Measurements from ENCODE around the gene AFAP1.

Gene AFAP1

GRCh38 chr4:7774301-7775294, 165.1 kb downstream of the AFAP1 start:
- in situ Hi-C loops (cut with MboI; ENCODE audit: low sequenced_read_pairs): no loop called here
- H3K36me3 ChIP-seq (replicated peaks): peaks cover 12% of the 10 kb centered on the region
- no peaks in the 10 kb centered on the region for H3K27me3 ChIP-seq (ENCODE audit: low read depth)
- H3K4me1 ChIP-seq: peaks cover 4% of the 10 kb centered on the region
- no peak for DNase-seq (ENCODE audit: low spot score in 2 of 2)
- H3K9me3 ChIP-seq: no peaks in the 10 kb centered on the region
- H3K4me3 ChIP-seq: no peak overlapping the region

- peaks cover 12% of the 10 kb centered on the region for H3K36me3 ChIP-seq (replicated peaks)
- DNase-seq (ENCODE audit: low spot score in 2 of 2): no peak
- no peaks in the 10 kb centered on the region for H3K9me3 ChIP-seq
- H3K27me3 ChIP-seq (ENCODE audit: low read depth): no peaks in the 10 kb centered on the region
- in situ Hi-C loops (cut with MboI; ENCODE audit: low sequenced_read_pairs): no loop called here
- H3K4me3 ChIP-seq: no peak overlapping the region
- peaks cover 4% of the 10 kb centered on the region for H3K4me1 ChIP-seq
These were observed 166.1 kb downstream of the AFAP1 start for GRCh38 chr4:7773401-7774180.

- no peak overlapping the region for H3K4me3 ChIP-seq
- H3K9me3 ChIP-seq: no peaks in the 10 kb centered on the region
- in situ Hi-C loops (cut with MboI; ENCODE audit: low sequenced_read_pairs): no loop called here
- H3K4me1 ChIP-seq: peaks cover 4% of the 10 kb centered on the region
- no peak for DNase-seq (ENCODE audit: low spot score in 2 of 2)
- H3K27me3 ChIP-seq (ENCODE audit: low read depth): no peaks in the 10 kb centered on the region
- peaks cover 8% of the 10 kb centered on the region for H3K36me3 ChIP-seq (replicated peaks)
These were observed 166.8 kb downstream of the AFAP1 start for GRCh38 chr4:7772711-7773385.

GRCh38 chr4:7771541-7772507, 167.8 kb downstream of the AFAP1 start:
- peaks cover 8% of the 10 kb centered on the region for H3K36me3 ChIP-seq (replicated peaks)
- H3K9me3 ChIP-seq: no peaks in the 10 kb centered on the region
- no peaks in the 10 kb centered on the region for H3K27me3 ChIP-seq (ENCODE audit: low read depth)
- peaks cover 4% of the 10 kb centered on the region for H3K4me1 ChIP-seq
- H3K4me3 ChIP-seq: no peak overlapping the region
- no peak for DNase-seq (ENCODE audit: low spot score in 2 of 2)
- in situ Hi-C loops (cut with MboI; ENCODE audit: low sequenced_read_pairs): no loop called here

- no peak for DNase-seq (ENCODE audit: low spot score in 2 of 2)
- H3K4me1 ChIP-seq: peaks cover 4% of the 10 kb centered on the region
- in situ Hi-C loops (cut with MboI; ENCODE audit: low sequenced_read_pairs): no loop called here
- H3K36me3 ChIP-seq (replicated peaks): peaks cover 8% of the 10 kb centered on the region
- H3K9me3 ChIP-seq: no peaks in the 10 kb centered on the region
- H3K27me3 ChIP-seq (ENCODE audit: low read depth): no peaks in the 10 kb centered on the region
- no peak overlapping the region for H3K4me3 ChIP-seq
These were observed 168.6 kb downstream of the AFAP1 start for GRCh38 chr4:7771056-7771455.

GRCh38 chr4:7770224-7771050, 169.2 kb downstream of the AFAP1 start:
- H3K9me3 ChIP-seq: no peaks in the 10 kb centered on the region
- peaks cover 8% of the 10 kb centered on the region for H3K36me3 ChIP-seq (replicated peaks)

GRCh38 chr4:7769396-7770223, 170.1 kb downstream of the AFAP1 start:
- no peak overlapping the region for H3K4me3 ChIP-seq
- peaks cover 4% of the 10 kb centered on the region for H3K4me1 ChIP-seq
- peaks cover 8% of the 10 kb centered on the region for H3K36me3 ChIP-seq (replicated peaks)
- no peaks in the 10 kb centered on the region for H3K9me3 ChIP-seq
- in situ Hi-C loops (cut with MboI; ENCODE audit: low sequenced_read_pairs): no loop called here
- DNase-seq (ENCODE audit: low spot score in 2 of 2): peak; percentile 13 to 62
- no peaks in the 10 kb centered on the region for H3K27me3 ChIP-seq (ENCODE audit: low read depth)

More at GRCh38 chr4:7770224-7771050, 169.2 kb downstream of the AFAP1 start:
- Histone ChIP-seq H3K27me3 (ENCODE audit: low read depth) (no peaks in the 10 kb centered on the region), H3K4me3 (no peak overlapping the region), H3K4me1 (peaks cover 4% of the 10 kb centered on the region)
- peak; percentile 16 to 40 for DNase-seq (ENCODE audit: low spot score in 2 of 2)
- in situ Hi-C loops (cut with MboI; ENCODE audit: low sequenced_read_pairs): no loop called here

- peaks cover 5% of the 10 kb centered on the region for H3K36me3 ChIP-seq (replicated peaks)
- H3K4me1 ChIP-seq: peaks cover 4% of the 10 kb centered on the region
- H3K27me3 ChIP-seq (ENCODE audit: low read depth): no peaks in the 10 kb centered on the region
- H3K4me3 ChIP-seq: no peak overlapping the region
- in situ Hi-C loops (cut with MboI; ENCODE audit: low sequenced_read_pairs): no loop called here
- H3K9me3 ChIP-seq: no peaks in the 10 kb centered on the region
- no peak for DNase-seq (ENCODE audit: low spot score in 2 of 2)
These were observed 170.9 kb downstream of the AFAP1 start for GRCh38 chr4:7768736-7769135.

GRCh38 chr4:7767966-7768365, 171.7 kb downstream of the AFAP1 start:
- Histone ChIP-seq H3K36me3 (replicated peaks) (peaks cover 5% of the 10 kb centered on the region), H3K9me3 (no peaks in the 10 kb centered on the region), H3K27me3 (ENCODE audit: low read depth) (no peaks in the 10 kb centered on the region), H3K4me1 (peaks cover 4% of the 10 kb centered on the region), H3K4me3 (no peak overlapping the region)
- no peak for DNase-seq (ENCODE audit: low spot score in 2 of 2)
- in situ Hi-C loops (cut with MboI; ENCODE audit: low sequenced_read_pairs): no loop called here

GRCh38 chr4:7767526-7767925, 172.1 kb downstream of the AFAP1 start:
- H3K27me3 ChIP-seq (ENCODE audit: low read depth): no peaks in the 10 kb centered on the region
- no peak for DNase-seq (ENCODE audit: low spot score in 2 of 2)
- H3K4me1 ChIP-seq: peaks cover 4% of the 10 kb centered on the region
- H3K36me3 ChIP-seq (replicated peaks): peaks cover 3% of the 10 kb centered on the region
- H3K9me3 ChIP-seq: no peaks in the 10 kb centered on the region
- in situ Hi-C loops (cut with MboI; ENCODE audit: low sequenced_read_pairs): no loop called here
- H3K4me3 ChIP-seq: no peak overlapping the region

- in situ Hi-C loops (cut with MboI; ENCODE audit: low sequenced_read_pairs): no loop called here
- Histone ChIP-seq H3K9me3 (no peaks in the 10 kb centered on the region), H3K4me1 (peaks cover 4% of the 10 kb centered on the region), H3K36me3 (replicated peaks) (no peaks in the 10 kb centered on the region; the same call in 1 of the 2 replicates), H3K27me3 (ENCODE audit: low read depth) (no peaks in the 10 kb centered on the region), H3K4me3 (no peak overlapping the region)
- DNase-seq (ENCODE audit: low spot score in 2 of 2): no peak
These were observed 172.9 kb downstream of the AFAP1 start for GRCh38 chr4:7766661-7767345.
